Measurements from ENCODE around the gene CHRM1. TPM values are rescaled to one million over a fixed set of nuclear protein-coding genes. Genes with fewer than 3 reads are reported as not detected.

The CHRM1 gene
- polyA plus RNA-seq, 1 experiment: not detected

- POLR2A ChIA-PET: no interaction called here
These were observed 5.7 kb upstream of the CHRM1 start for GRCh38 chr11:62926680-62927455.

GRCh38 chr11:62925745-62926679, 4.8 kb upstream of the CHRM1 start:
- peaks cover 70% of the 10 kb centered on the region for H3K27me3 ChIP-seq (ENCODE audit: control insufficient read depth, insufficient read depth, low read length)
- POLR2A ChIA-PET: no interaction called here
- no peaks in the 10 kb centered on the region; the same call in 1 of the 2 replicates for H3K9me3 ChIP-seq (ENCODE audit: control insufficient read depth, insufficient read depth, low read length)

More at GRCh38 chr11:62926680-62927455, 5.7 kb upstream of the CHRM1 start:
- Histone ChIP-seq H3K4me3 (ENCODE audit: low read depth, low read length) (no peak overlapping the region), H3K27me3 (ENCODE audit: control insufficient read depth, insufficient read depth, low read length) (peaks cover 65% of the 10 kb centered on the region), H3K27ac (ENCODE audit: low read depth, low read length) (no peak overlapping the region), H3K9me3 (ENCODE audit: control insufficient read depth, insufficient read depth, low read length) (no peaks in the 10 kb centered on the region; the same call in 1 of the 2 replicates)
- TF ChIP-seq CTCF (IDR thresholded peaks at IDR 0.05; ENCODE audit: low read depth, low read length): no peak
- CTCF ChIA-PET: interaction anchor here (0.6 to 3.1 kb wide), 3 partner anchors 10 to 97 kb away, joined by 5 to 17 read pairs (median 6); no protein-coding TSS in a partner anchor
- no peak for DNase-seq (ENCODE audit: low read depth, low spot score)

GRCh38 chr11:62925308-62925707, 4.1 kb upstream of the CHRM1 start:
- Histone ChIP-seq H3K27ac (ENCODE audit: low read depth, low read length) (no peak overlapping the region), H3K4me3 (ENCODE audit: low read depth, low read length) (no peak overlapping the region), H3K27me3 (ENCODE audit: control insufficient read depth, insufficient read depth, low read length) (peaks cover 76% of the 10 kb centered on the region), H3K9me3 (ENCODE audit: control insufficient read depth, insufficient read depth, low read length) (no peaks in the 10 kb centered on the region; the same call in 1 of the 2 replicates)
- TF ChIP-seq CTCF (IDR thresholded peaks at IDR 0.05; ENCODE audit: low read depth, low read length): no peak
- no peak for DNase-seq (ENCODE audit: low read depth, low spot score)
- POLR2A ChIA-PET: no interaction called here
- CTCF ChIA-PET: interaction anchor here (2.4 to 3.1 kb wide), 2 partner anchors 19 to 98 kb away, joined by 6 to 17 read pairs; no protein-coding TSS in a partner anchor

More at GRCh38 chr11:62925745-62926679, 4.8 kb upstream of the CHRM1 start:
- CTCF ChIA-PET: interaction anchor here (0.6 to 3.1 kb wide), 3 partner anchors 20 to 110 kb away, joined by 3 to 17 read pairs (median 6); no protein-coding TSS in a partner anchor
- Histone ChIP-seq H3K27ac (ENCODE audit: low read depth, low read length) (no peak overlapping the region), H3K4me3 (ENCODE audit: low read depth, low read length) (peak overlapping the region; percentile 46)
- no peak for DNase-seq (ENCODE audit: low read depth, low spot score)
- no peak for TF ChIP-seq CTCF (IDR thresholded peaks at IDR 0.05; ENCODE audit: low read depth, low read length)

- TF ChIP-seq CTCF (IDR thresholded peaks at IDR 0.05; ENCODE audit: low read depth, low read length): no peak
- Histone ChIP-seq H3K4me3 (ENCODE audit: low read depth, low read length) (peak overlapping the region; percentile 22), H3K27me3 (ENCODE audit: control insufficient read depth, insufficient read depth, low read length) (peaks cover 74% of the 10 kb centered on the region), H3K27ac (ENCODE audit: low read depth, low read length) (no peak overlapping the region), H3K9me3 (ENCODE audit: control insufficient read depth, insufficient read depth, low read length) (no peaks in the 10 kb centered on the region; the same call in 1 of the 2 replicates)
- CTCF ChIA-PET: interaction anchor here (0.6 to 8.7 kb wide), 9 partner anchors 10 to 1053 kb away, joined by 3 to 58 read pairs (median 6); no protein-coding TSS in a partner anchor
- POLR2A ChIA-PET: no interaction called here
- DNase-seq (ENCODE audit: low read depth, low spot score): no peak
These were observed 2.6 kb upstream of the CHRM1 start for GRCh38 chr11:62923601-62924411.
